KG1 (cell line): ENCODE data around the gene HGF.
"Not testable (repeated sequence)": the region's sequence is repeated elsewhere in the genome, so short reads cannot be mapped to it uniquely, and the experiment has no call there.

Source experiments
- DNase-seq: peaks from one replicate; lab custom pipeline; 2025; lab: John Stamatoyannopoulos, UW

The HGF gene

DNA sequence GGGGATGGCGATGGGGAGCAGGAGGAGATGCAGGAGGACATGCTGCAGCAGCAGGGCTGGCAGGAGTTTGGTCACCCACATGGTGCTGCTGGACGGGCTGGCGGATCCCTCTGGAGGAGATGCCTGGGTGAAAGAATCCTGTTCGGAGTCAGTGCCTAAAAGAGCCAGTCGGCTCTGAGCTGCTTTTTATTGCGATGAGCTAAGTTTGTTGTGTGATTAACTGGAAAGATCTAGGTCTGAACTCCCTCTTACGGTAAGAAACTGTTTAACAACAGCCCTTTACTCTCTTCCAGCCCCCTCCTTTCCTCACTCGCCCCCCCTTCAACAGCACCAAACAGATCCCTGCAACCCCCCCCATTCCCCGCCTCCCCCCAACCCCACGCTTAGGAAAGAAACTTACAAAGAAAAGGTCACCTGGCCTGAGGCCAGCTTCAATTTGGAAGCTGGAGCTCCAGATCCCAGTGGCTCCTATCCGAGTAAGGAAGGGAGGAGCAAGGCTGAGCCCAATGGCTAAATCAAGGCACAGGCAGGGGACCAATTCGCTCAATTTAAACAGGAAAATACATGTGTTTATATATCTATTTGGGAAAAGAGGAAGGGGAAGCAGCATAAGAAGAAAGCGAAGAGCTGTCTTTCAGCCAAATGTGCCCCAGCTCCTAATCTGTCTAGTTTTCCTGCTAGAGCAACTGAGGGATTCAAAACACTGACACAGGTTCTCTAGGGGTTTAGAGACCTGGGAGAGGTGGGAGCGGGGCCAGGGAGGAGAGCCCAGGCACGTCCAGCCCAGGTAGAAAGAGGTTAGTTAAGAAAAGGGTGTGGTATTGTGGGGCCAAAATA is at the start of gene HGF:
Gene HGF, minus strand, starts transcription at position 157 of the 837 bp plus-strand sequence. Its CDS starts 76 bp downstream, at position 81.
- peak; percentile 36 for DNase-seq

DNA sequence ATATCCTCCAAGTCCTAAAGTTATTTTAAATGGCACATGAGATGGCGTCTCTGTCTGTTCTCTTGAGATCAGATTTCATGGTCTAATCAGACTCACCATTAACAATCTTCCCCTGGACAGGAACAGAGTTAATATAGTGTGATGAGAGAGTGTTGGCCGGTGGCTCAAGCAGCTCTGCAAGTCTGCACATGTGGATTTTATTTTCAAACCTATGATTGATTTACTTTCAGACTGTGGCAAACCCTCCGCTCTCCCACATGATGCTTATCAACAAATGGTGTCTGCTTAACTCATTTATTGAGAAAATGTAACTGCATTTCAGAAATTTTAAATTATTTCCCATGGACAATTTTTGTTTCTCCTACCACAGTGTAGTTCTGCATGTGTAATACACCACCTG is 46.5 kb upstream of the HGF start:
- DNase-seq, result no peak

DNA sequence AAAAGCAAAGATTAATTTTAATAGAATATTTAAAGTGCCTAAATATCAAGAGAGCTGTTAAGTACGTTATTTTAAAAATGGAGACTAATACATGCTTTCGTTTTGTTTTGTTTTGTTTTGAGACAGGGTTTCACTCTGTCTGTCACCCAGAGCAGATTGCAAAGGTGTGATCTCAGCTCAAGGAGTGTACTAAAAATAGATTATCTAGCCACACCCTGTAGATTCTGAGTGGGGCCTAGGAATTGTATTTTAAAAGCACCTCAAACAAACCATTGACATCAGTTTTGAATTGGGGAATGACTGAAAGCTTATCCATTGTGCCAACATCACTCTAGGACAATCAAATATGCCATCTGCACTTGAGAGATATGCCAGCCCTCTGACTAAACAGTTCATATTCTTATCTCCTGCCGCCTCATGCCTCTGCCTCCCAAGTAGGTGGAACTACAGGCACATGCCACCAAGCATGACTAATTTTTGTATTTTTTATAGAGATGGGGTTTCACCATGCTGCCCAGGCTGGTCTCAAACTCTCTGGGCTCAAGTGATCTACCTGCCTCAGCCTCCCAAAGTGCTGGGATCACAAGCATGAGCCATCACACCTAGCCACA is 43.1 kb upstream of the HGF start:
- DNase-seq, result not testable (repeated sequence)

DNA sequence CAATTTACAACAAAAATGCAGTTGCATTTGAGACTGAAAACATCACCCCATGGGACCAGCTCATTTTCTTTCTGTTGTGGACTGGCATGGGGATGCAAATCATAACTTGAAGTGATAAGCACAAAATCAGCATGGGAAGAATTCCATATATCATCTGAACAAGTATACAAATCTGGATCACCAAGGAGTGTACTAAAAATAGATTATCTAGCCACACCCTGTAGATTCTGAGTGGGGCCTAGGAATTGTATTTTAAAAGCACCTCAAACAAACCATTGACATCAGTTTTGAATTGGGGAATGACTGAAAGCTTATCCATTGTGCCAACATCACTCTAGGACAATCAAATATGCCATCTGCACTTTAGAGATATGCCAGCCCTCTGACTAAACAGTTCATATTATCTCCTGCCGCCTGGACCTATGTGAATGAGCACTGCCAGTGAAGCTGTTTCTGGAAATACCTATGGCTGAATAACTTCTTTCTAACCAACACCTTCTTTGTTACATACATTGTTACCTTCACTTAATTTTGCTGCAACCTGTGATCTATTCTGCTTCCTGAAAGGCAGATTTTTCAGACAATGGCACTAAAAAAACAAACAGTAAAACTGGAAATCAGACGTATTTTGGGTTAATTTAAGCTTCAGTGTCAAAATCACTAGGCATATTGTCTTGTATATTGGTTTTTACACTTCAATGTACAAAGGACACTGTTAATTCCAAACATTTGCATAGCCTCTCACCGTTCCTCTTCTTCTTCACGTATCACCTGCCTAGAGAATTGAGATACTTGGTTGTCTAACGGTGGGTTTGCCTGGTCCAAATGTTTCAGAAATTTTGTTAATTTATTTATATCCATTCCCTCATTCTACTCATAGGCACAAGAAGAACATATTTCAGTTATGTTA is 42.4 kb upstream of the HGF start:
- DNase-seq, result no peak

DNA sequence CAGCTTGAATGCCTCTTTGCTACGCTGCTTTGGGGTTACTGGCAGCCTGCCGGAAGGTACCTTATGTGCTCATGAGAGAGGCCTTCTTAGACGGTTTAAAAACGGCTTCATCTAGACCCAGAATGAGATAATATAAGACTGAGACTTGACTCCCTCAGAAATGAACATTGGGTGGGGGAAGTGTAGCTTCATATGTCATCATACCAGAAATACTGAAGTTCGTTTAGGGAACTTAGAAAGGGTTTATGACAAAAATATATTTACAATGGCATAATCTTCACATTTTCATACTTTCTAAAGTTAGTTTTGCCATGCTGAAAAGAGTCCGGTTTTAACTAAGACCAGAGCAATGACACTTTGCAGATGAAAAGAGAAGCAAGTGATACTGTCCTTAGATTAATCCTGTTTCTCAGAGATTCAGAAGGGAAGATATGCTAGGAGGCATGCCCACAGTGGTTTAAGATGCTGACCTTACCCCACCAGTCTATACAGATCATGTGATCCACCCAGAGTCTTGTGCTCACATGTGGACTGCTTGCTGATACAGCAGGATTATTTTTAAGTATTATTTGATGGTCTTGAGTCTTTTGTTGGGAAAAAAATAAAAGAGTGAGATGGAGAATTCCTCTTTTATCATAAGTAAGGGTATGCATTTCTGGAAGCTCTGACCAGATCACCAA is 40.8 kb upstream of the HGF start:
- DNase-seq, result no peak

DNA sequence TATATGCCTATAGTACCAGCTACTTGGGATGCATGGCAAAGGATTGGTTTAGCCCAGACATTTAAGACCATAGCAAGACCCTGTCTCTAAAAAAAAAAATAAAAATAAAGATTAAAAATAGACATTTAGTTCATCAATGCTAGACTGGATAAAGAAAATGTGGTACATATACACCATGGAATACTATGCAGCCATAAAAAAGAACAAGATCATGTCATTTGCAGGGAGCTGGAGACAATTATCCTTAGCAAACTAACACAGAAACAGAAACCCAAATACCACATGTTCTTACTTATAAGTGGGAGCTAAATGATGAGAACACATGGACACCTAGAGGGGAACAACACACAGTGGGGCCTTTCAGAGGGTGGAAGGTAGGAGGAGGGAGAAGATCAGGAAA is 38.5 kb upstream of the HGF start:
- not testable (repeated sequence) for DNase-seq

DNA sequence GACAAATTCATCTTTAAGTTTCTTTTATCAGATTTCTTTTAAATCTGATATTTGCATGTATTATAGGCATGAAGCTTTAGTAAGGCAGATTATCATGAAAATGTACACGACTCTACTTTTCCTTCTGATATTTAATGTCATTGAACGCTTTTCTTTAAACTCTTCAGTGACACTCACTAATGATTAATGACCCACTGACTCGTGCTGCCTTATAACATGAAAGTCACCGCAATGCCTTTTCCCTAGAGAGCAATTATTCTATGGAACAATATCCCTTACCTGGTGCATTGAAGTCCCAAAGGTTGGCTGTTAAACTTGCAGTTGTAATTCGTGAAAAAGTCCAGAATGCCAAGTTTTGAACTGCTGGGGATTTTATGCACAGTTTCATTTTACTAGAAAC is 33.4 kb upstream of the HGF start:
- no peak for DNase-seq

DNA sequence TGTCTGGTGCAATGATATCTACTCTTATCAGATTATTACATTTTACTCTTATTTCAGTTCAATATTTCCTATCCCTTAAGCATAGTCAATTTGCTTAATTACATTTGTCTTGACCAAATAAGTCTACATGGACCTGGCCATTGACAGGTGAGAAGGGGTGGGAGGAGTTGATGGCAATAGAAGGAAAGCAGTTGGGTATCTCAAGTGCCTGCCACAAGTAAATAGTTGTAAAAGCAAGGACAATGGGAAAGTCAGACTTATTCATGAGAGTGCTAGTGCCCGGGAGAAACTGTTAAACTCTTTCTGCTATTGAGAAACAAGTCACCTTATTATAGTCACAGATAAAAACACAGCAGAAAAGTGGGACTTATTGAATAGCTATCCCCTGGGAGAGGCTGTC is 32.4 kb upstream of the HGF start:
- no peak for DNase-seq

DNA sequence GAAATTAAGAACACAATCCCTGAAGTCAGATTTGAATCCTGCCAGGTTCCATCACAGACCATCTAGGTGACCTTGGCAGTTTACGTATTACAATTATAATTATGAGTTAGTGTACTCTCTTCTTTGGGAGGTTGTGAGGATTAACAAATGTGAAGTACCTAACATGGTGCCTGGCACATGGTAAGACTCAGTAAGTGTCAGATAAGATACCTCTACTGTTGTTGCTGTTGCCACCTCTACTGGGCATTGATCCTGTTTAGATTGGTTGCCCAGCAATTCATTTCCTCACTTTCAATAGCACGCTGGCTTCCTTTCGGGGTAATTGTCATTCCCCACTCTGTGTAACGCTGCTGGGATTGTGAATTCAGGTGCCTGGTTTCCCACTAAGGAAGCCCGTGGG is 31.7 kb upstream of the HGF start:
- DNase-seq, result no peak

DNA sequence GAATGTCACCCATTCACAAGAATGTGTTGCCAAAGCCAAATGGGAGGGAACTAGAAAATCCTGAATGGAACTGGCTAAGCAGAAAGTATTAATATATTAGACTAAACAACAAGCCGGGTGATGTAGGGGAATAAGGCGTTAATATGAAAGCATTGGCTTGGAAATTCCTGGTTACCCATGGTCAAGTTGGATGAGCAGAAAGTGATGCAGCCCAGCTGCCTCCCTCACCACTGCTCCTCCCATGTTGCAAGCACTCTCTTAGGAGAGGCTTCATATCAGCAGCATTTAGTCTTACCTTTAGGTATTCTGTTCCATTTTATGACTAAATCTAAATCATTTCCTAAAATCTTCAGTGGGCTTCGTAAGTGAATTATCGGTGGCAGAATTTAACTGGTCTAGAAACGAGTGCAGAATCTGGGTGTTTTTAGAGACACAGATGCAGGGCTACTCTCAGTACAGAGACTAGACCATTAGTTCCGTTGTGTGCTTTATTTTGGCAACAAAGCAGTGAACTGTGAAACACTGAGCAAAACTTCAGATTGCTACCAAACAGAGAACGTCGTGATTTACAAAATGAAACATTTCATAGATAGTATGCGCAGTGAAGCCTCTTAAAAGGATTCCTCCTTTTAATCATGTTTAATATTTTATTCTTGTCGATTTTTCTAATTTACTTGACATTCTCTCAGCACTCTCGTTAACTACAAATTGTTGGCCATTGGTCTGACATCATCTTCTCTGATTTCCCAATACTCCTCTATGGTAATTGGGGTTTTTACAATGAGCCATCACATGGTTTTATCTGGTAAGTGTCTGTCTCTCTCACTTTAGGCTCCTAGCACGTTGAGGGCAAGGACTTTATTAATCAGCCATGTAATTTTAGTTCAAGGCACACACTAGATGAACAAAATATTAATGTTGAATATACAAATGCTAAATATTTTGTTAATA is 22.0 kb upstream of the HGF start:
- no peak for DNase-seq

DNA sequence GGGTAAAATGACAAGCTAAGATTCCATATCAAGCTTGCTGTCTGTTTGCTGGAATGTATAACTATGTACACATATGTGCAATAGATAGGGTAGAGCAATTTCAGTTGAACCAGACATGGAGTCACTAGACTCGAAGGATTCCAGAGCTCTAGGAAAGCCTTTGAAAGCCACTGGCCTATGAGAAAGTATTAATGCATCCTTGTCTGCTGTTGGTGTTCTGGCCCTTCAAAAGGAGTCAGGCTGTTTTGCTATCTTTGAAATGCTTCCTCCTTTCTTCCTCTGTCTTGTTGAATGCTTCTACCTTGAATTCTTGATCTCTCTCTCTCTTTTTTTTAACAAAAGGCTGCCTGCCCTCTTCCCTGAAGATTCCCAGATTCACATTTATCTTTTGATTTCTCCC is 20.8 kb upstream of the HGF start:
- no peak for DNase-seq

DNA sequence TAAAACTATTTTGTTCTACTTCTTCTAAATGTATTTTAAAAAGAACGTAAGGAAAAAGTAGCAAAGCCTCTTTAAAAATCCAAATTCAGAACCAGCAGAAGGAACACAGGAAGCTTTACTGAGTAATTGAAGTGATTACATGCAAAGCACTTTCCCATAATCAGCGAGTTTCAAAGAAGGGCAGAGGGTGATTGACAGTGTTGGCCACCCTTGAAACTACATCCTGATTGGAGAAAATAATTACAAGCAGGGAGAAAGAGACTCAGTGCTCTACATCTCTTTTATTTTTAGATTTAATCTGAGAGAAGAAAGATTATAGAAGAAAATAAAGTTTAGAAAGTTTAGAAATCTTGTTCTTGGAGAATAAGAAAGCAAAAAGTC is 20.3 kb upstream of the HGF start:
- DNase-seq, result no peak

DNA sequence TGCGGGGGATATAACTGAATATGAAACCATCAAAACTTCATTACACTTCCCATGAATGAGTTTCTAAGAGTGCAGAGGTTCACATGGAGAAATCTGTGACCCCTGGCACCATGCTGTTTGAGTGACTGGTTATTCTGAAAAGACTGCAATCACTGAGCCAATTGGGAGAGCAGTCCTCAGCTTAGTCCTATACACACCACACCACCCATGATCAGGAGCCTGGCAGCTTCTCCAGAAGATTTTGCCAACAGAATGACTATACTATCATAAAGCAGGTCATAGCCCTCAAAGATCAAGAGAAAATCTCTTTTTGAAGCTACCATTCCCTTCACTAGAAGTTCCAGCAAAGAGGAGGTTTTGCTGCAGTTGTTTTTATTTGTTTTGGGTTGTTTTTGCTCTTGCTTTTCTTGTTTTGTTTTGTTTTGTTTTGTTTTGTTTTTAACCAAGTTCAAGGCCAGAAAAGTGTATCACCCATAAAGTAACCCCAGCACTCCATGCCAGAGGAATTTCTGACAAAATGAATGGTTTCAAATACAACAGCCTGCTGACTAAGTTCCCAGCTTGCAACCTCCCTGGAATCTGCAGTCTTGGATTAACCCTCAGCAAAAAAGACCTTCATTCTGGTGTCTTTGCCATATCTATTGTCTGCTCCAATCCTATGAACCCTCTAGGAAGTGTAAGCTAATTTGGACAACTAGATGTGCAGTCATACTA is 19.7 kb upstream of the HGF start:
- no peak for DNase-seq

DNA sequence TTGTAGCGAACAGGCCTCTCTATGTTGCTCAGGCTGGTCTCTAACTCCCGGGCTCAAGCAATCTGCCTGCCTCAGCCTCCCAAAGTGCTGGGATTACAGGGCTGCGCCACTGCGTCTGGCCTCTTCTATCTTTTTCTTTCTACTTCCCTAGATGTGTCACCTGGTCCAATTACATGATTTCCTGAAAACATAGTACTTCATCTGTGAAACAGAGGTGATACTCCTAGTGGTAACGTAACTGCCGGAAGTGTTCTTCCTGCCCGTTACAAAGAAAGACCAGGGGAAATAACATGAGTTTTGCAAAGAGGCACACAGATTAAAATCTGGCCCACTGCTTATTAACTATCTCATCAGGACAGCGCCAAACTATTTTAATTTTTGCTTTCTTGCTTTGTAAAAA is 18.4 kb upstream of the HGF start:
- DNase-seq, result no peak

DNA sequence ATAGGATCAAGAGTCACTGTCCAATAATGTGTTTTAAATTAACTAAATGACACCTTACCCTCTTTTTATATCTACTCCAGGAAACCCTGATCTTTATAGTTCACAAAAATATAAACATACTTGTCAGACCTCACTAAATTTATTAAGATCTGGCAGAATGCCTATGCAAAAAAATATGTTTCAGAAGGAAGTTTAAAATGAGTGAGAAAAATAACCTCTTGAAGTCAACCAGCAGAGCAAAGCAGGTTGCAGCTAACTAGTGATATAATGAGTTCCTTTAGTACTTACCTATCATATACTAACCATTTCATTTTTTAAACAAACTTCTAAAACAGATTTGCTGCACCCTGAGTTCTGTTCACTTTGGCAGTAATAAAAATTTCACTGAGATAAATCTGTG is 14.0 kb upstream of the HGF start:
- DNase-seq, result no peak

DNA sequence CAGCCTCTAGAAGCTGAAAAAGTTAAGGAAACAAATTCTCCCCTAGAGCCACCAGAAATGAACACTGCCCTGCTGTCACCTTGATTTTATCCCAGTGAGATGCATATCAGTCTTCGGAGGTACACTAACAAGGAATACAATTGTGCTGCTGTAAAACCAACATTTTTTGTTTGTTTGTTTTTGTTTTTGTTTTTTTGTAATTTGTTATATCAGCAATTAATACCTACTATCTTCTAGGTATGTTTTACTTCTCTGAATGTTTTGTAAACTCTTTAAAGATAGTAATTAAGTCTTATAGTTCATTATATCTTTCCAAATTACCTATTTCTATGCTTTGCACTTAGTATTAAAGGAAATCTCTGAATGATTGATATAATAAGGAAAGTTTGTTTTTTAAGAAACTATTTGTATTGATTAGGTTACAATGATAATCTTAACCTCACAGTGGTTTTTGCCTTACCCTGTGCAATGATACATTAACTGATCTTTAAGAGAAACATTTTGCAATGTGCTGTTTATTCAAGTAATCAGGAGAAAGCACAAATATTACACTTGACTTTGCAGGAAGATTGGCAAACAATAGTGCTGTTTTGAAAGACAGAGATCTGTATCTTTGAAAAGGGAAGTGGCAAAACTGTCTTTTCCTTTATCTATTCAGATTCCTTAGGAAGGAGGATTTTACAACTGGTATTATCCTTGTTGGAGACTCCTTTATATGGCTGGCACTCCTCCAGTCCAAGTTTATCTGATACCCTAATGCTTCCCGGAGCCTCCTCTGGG is 11.3 kb upstream of the HGF start:
- DNase-seq, result no peak

DNA sequence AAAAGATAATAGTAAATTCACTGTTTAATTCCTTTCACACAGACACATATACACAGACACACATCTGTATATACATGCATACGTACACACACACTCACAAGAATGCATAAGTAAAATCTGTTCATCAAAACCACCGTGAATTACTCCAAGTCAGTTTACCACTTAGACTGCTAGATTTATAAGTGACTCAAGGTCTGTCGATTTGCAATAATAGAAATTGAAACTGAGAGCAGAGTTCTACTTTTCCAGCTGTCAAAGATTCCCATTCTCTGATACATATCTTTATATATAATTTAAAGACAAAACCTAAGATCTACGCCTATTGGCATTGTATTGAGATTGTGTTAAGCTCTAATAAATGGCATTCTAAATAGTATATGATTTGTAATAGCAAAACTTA is 9.9 kb upstream of the HGF start:
- no peak for DNase-seq

DNA sequence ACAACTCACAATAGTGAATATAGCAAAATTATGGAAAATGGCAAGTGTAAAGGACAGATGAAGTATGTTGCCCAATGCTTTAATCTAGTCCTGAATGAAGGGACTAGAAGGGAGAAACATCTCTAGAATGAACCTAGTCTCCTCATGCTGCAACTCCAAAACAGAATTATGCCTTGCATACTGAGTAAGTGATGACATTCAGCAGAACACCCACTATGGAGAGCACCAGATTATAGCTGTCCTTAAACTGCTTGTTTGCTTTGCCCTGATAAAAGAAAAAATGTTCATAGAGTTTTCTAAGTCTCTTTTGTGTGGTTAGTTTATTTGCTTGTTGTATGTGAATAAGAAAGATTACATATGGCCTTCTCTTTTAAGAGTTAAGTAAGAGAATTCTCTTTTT is 7.8 kb upstream of the HGF start:
- no peak for DNase-seq

DNA sequence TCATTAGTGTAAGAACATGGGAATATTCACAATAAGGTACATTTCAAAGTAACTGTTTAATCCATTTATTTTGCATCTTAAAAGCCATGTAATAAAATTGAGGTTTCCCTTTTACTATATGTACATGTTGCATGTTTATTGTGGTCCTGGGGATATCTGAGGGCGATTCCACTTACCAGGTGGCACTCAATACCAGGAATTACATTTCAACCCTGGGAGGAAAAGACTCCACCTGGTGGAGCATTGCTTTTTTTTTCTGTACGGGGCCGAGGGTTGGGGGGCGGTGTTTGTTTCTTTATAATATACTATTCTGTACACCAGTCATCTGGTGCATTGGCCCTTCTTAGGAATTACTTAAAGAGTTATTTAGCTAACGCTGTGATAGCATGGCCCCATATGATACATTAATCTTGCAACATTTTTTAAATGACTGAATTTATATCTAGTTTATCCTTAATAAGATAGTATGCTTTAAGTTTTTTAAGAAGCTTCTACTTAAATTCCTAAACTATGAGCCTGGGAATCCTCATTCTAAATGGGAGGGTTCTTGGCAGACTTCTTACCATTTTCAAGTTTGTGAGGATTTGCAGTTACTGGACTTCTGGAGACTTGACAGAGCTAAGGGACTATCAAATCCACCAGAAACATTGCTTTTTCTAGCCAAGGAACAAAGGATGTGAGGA is 7.2 kb upstream of the HGF start:
- no peak for DNase-seq
